ENCODE measurements around the gene SLC22A17.
"Not testable (repeated sequence)": the region's sequence is repeated elsewhere in the genome, so short reads cannot be mapped to it uniquely, and the experiment has no call there.

The SLC22A17 gene

GRCh38 chr14:23327947-23328744, 24.5 kb downstream of the SLC22A17 start:
- DNase-seq: peak; percentile 78

- no peak for DNase-seq
These were observed 26.0 kb downstream of the SLC22A17 start for GRCh38 chr14:23326491-23327332.

- DNase-seq: not testable (repeated sequence)
These were observed 26.9 kb downstream of the SLC22A17 start for GRCh38 chr14:23325746-23326145.

DNA sequence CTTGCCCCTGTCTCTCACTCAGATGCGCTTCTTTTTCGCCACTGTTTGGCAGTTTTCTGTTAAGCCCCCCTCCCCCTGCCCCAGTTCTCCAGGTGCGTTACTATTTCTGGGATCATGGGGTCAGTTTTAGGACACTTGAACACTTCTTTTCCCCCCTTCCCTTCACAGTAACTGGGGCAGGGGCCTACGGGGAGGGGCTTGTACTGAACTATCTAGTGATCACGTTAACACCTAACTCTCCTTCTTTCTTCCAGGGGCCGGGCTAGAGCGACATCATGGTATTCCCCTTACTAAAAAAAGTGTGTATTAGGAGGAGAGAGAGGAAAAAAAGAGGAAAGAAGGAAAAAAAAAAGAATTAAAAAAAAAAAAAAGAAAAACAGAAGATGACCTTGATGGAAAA, 27.7 kb downstream of the SLC22A17 start:
- DNase-seq: no peak

DNA sequence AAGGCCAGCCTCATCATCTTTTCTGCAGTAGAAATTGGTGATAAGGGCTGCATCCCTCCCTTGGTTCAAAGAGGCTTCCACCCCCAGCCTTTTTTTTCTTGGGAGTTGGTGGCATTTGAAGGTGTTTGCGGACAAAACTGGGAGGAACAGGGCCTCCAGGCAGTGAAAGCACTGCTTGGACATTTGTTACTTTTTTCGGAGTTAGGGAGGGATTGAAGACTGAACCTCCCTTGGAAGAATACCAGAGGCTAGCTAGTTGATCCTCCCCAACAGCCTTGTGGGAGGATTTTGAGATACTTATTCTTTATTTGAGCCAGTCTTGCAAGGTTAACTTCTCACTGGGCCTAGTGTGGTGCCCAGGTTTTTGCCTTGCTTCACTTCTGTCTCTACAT, 28.2 kb downstream of the SLC22A17 start:
- no peak for DNase-seq

DNA sequence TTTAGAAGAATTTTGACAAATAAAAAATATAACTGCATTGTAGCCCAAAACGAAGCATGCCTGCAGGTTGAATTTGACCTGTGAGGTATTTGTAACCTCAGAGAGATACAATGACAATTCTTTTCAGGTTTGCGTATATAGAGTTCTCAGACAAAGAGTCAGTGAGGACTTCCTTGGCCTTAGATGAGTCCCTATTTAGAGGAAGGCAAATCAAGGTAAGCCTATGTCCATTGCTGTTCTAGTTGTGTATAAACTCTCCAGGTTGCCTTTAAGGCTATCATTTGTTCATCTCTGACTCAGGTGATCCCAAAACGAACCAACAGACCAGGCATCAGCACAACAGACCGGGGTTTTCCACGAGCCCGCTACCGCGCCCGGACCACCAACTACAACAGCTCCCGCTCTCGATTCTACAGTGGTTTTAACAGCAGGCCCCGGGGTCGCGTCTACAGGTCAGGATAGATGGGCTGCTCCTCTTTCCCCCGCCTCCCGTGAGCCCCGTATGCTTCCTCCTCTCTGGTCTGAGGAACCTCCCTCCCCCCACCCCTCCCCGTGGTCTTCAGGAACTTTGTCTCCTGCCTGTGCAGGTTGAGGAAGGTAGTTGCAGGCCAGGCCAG, 28.7 kb downstream of the SLC22A17 start:
- no peak for DNase-seq

DNA sequence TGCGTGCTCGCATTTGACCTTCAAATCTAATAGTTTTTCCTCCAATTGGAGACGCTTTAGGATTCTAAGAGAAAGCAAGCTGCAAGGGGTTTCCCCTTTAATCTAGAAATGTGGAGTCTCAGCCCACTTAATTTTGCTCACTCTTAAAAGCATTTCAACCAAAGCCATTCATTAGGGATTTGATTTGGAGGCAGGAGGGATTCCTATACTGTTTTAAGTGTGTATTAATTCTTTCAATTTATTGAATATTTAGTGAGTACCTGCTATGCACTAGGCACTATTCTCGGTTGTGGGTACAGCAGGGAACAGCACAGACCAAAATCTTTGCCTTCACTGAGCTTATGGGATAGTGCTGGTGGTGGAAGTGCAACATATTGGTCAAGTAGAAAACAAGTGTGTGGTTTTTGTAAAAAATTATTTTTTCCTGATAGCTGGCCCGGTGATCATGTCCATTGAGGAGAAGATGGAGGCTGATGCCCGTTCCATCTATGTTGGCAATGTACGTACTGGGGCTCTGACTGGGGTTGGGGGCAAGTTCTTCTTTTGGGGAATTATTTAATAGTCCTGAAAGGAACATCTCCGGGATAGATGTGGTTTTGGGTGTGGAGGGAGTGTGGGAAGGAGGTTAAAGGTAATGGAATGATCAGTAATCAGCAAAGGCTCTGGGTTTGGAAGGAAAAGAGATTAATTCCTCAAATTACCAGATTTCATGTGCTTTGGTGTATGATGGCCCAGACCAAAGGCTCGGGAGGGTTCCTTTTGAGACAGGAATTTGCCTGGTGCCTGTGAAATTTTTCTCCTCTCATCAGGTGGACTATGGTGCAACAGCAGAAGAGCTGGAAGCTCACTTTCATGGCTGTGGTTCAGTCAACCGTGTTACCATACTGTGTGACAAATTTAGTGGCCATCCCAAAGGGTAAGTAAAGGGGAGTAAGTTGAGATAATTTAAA, 29.8 kb downstream of the SLC22A17 start:
- no peak for DNase-seq

DNA sequence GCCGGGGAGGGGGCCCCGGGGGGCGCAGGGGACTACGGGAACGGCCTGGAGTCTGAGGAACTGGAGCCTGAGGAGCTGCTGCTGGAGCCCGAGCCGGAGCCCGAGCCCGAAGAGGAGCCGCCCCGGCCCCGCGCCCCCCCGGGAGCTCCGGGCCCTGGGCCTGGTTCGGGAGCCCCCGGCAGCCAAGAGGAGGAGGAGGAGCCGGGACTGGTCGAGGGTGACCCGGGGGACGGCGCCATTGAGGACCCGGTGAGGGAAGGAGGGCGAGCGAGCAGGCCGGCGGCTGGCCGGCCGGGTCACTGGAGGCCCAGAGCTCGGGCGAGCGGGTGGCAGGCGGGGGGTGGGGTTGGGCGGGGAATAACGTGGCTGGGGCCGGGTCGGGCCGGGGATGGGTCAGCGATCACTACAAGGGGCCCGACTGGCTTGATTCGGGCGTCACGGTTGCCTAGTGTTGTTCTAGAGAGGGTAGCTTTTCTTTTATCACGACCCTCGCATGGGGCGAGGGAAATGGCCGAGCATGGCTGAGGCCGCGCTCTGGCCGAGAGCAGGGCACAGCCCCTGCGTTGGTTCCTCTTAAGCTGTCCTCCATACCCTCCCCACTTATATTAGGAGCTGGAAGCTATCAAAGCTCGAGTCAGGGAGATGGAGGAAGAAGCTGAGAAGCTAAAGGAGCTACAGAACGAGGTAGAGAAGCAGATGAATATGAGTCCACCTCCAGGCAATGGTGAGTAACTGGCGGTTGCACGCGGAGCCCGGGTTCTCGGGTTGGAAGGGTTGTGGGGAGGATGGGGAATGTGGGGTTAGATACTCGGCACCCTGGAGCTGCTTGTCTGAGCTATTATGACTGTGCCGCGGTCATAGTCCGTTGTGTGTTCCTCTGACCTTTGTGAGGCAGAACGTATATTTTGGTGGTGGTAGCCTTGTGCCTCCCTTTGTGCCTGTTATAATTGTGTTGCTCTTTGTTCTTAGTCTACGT, 30.8 kb downstream of the SLC22A17 start:
- peak; percentile 45 for DNase-seq

- DNase-seq: peak; percentile 100
These were observed 31.8 kb downstream of the SLC22A17 start, which contains the start of gene PABPN1 for GRCh38 chr14:23320584-23321571. TSS of gene PABPN1 (plus strand) at chr14:23321457. CDS start at chr14:23321470, 13 bp downstream.

DNA sequence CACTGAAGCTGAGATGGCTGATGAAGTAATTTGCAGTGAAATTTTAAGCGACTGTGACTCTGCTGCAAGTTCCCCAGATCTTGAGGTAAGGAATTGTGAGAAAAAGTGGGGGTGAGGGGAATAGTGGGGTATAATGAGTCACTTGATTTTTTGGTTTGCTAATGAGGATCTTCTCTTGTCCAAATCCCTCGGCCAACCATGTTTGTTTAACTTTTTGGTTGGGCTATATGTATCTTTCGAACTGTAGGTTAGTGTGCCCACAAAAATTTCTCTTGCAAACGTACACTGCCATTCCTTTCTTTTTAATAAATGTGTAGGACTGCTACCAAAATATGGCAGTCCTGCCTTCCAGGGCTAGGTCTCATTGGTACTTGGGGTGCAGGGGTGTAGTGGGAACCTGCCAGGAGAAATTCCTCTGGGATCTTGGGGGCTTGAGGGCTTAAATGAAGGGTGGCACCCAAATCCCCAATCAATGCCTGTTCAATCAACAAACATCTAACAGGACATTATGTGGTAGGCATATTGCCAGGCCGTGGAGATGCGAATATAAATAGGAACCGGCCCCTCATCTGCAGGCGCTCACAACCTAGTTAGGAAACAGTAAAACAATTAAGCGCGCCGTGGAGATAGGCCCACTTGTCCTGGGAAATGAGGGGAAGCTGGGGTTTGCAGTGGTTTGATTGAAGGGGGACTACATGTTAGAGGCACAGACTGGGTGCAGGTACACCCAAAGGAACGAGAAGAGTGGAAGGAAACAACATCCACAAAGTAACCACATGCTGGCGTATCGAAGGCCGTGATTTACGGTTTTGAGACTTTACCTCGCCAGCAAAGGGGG, 32.7 kb downstream of the SLC22A17 start:
- DNase-seq: no peak

DNA sequence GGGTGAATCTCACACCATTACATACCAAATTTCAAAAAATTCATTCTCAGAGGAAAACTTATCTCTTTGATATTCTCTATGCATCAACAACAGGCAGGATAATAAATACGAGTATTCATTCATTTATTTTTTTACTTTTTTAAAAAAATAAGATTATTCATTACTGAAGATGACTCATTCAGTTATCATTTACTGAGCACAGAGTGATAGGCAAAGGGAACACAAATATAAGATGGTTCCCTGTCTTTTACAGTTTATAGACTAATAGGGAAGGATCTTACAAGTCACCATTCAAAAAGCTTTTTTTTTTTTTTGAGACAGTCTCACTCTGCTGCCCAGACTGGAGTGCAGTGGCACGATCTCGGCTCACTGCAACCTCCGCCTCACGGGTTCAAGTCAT, 36.4 kb downstream of the SLC22A17 start:
- DNase-seq: no peak

- no peak for DNase-seq
These were observed 42.1 kb downstream of the SLC22A17 start for GRCh38 chr14:23310546-23310945.

- no peak for DNase-seq
These were observed 43.8 kb downstream of the SLC22A17 start for GRCh38 chr14:23308721-23309445.

DNA sequence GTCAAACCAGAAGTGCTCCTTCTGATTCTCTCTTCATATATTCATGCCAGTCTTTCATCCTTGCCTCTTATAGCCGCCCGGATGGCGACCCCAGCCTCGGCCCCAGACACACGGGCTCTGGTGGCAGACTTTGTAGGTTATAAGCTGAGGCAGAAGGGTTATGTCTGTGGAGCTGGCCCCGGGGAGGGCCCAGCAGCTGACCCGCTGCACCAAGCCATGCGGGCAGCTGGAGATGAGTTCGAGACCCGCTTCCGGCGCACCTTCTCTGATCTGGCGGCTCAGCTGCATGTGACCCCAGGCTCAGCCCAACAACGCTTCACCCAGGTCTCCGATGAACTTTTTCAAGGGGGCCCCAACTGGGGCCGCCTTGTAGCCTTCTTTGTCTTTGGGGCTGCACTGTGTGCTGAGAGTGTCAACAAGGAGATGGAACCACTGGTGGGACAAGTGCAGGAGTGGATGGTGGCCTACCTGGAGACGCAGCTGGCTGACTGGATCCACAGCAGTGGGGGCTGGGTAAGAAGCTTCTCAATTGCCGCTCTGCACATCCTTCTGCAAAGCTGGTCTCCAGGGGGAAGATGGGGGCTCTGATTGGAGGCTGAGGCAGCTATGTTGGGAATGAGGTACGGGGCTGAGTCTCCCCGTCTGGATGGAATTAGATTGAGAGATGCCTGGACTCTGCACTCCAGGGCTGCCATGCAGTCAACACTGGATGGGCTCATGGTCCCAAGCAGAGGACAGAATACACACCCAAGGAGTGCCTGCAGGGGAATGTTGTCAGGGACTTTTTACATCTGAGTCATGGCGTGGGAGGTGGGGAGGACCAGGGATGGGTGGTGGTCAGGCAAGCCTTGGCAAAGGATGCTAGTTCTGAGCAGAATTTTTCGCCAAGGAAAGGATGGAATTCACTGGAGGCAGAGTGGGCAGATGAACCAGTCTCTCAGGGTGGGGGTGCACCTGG, 44.7 kb downstream of the SLC22A17 start:
- DNase-seq: no peak

DNA sequence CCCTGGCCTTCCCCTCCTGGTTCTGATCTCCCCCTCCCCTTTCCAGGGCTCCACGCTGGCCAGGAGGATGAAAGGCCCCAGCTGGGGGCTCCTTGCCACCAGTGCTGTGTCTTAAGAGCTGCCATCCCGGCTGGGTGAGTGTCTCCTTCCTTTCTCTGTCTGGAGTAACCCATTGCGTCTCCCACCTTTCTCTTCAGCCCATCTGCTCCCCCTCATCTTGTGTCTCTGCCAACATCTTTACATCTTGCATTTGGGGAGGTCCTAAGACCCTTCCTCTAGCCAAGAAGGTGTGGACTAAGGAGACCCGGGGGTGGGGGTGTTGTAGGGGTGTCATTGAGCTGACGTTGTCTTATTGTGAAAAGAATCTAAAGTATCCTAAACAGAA, 45.5 kb downstream of the SLC22A17 start:
- DNase-seq: no peak

DNA sequence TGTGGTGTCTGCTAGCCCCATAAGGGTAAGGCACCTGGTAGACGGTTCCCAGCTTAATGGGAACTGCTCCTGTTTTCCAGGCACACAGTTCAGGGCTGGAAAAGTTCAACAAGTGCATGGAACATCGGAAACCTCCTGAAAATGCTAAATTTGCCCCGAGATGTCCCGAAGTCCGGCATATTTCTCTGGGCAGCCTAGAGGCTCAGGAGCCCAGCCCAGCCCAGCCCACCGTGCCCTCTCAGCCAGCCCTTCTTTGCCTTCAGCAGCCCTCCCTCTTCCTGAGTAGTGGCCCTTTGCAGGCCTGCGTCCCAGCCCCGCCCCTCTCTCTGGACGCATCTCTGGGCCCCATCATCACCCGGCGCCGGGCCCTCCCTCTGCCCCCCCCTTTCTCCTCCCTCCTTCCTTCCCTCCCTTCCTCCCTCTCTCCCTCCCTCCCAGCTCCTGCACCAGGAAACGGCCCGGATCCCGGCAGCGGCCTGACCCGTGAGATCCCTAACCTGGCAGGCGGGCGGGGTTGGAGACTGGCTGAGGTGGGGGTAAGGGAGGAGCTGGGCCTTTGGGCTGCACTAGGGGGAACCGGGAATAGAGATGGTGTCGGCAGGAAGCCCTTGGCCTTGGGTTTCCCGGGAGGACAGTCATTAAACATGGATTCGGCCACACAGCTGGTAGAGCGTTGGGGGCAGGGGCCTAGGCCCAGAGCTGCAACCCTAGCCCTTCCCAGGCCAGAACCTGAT, 46.1 kb downstream of the SLC22A17 start, which contains the start of gene BCL2L2:
BCL2L2 (plus strand) TSS at position 422 of the 734 bp plus-strand sequence. CDS start 935 bp downstream, outside the sequence.
- DNase-seq: peak; percentile 93

Measured in DMS79 treated with DMSO at 0.1 percent for 48 hours (cell line).